Stimulated activated CD8-positive, alpha-beta memory T cell treated with anti-CD3 and anti-CD28 coated beads, Interleukin-2, amount 100 ng/mL, for 1 hour (primary cell): ENCODE measurements around the gene THBS1.
A peak's percentile ranks its signal among the peaks of the same experiment; 100 is the strongest.

Source experiments
- DNase-seq, 2 donors: peaks; one replicate each; pipeline ENCODE4 v3.0.0-alpha.2; 2020; ENCODE audit warnings: low read depth in 2 of 2

Gene THBS1

DNA sequence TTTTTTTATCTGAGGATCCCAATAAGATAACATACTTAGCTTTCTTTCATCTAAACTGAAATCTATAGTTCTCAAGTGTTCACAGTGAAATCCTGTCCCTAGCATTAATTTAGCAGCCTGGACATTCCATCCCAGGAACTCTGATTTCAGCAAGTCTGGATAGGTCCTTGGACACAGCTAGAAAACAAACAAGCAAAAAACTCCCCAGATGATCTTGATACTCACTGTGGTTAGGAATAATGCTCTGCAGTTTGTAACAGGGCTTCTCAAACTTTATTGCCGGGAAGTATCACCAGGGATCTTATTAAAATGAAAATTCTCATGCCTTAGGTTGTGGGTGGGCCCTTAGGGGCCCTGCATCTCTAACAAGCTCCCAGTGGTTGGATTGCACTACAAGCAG is 24.3 kb downstream of the THBS1 start:
- no peak for DNase-seq

DNA sequence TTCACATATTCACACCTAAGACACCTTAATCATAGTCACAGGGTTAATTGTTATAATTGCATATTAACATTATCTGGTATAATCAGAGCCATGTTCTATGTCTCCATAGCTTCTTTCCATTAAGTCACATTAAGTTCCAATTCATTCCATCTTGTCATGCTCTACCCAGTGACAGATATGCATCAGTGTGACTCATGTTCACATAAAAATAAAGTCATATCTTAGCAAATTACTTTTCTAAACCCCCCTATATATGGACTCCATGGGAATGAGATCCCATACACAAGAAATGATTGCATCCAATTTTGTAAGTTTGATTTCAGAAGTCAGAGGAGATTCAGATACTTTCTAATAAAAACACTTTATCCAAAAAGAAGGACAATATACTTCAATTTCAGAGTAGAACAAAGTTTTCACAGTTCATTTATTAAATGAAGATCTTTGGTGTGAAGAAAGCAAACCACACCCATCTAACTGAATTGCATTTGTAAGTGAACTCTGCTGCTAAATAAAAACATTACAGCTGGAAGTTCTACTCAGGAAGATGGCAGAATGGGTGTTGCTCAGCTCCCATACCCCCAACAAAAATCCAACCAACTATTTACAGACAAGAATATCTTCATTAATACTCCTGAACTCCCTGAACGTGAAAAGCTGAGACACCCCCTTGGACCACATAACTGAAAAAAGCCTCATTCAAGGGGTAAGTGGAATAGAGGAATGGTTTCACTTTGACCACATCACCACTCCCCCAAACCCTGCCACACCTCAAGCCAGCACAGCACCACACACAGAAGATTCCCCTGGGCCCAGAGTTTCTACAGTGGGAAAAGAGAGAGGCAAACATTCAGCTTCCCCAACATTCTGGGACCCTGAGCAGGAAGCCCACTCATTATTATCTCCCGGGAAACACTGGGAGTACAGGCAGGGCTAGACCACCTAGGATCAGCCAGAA is 27.6 kb downstream of the THBS1 start:
- DNase-seq, result no peak

DNA sequence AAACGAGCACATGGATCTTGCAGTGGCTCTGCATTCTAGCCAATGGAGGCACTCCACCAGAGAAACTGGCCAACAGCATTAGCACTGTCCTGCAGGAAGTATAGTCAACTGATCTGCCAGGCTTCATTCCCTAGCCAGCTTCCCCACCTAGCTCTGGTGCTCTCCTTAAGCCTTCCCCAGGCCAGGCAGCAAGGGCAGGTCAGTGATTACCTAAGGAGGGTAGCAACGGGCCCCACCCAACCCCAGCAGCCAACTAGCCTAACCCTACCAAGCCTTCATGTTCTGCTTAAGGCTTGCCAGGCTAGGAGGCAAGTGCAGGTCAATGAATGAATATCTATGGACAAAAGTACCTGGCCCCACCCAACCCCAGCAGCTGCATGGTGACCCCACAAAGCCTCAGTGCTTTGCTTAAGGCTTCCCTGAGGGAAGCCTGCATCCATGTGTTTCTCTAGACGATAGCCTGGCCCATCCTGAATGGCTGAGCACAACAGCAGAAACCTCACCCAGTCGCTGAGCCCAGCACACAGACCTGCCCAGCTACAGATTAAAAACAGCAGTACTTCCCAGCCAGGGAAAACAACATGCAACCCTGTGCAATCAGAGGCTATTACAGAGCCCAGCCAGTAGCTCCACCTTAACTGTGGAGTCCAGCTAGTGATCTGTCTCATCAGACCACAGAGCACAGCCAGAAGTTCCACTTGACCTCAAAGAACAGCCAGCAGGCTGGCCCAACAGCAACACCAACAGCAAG is 28.5 kb downstream of the THBS1 start:
- no peak for DNase-seq

DNA sequence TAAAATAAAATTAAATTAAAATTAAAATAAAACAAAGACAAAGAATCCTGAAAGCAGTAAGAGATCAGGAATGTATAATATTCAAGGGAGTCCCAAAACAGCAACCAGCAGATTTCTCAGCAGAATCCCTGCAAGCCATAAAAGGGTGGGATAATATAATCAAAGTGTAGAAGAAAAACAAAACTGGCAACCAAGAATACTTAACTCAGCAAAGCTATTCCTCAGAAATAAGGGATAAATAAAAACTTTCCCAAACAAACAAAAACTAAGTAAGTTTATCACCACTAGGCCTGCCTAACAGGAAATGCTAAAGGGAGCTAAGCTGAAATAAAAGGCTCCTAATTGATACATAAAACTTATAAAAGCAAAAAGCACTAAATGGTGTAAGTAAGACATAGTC is 29.8 kb downstream of the THBS1 start:
- DNase-seq, result no peak

DNA sequence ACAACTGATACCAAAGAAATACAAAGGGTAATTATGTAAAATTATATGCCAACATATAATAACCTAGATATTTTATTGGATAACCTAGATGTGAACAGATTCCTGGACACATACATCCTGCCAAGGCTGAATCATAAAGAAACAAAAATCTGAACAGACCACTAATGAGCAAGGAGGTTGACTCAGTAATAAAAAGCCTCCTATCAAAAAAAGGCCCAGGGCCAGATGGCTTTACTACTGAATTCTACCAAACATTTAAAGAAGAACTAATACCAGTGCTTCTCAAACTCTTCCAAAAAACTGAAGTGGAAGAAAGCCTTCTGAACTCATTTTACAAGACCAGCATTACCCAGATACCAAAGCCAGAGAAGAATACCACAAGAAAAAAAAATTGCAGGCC is 32.4 kb downstream of the THBS1 start:
- no peak for DNase-seq

DNA sequence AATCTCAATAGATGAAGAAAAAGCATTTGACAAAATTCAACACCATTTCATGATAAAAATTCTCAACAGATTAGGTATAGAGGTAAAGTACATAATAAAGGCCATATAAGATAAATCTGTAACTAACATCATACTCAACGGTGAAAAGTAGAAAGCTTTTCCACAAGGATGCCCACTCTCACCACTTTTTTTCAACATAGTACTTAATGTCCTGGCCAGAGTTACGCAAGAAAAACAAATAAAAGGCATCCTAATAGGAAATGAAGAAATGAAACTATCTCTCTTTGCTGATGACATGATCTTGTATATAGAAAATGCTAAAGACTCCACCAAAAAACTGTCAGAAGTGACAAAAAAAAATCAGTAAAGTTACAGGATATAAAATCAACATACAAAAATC is 33.0 kb downstream of the THBS1 start:
- no peak for DNase-seq

DNA sequence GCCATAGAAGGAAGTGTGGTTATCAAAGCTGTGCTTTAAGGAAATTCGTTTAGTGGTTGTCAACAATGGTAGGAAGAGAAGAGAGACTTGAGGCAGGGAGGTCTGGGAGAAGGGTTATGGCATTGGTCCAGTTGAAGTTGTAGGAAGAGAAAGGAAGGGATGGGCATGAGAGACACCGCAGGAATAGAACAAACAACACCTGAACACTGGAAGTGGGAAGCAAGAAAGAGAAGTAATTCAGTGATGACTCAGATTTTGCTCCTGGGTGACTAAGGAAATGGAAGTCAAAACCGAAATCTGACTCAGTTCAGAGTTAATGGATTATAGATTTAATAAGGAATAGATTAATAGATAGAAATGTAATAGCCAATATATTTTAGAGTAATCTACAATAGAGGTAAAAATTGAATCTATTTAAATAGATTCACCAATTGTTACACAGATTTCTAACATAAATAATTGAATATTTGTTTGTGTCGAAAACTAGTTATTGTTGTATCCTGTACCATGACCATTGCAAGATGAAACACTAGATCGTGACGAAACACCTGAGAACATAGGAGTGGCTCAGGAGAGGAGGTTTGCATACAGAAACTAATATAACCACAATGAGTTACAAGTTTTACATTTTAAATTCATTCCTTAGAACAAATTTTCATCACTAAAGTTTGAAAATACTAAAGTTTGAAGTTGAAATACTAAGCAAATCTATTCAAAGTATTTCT is 36.0 kb downstream of the THBS1 start:
- no peak for DNase-seq

DNA sequence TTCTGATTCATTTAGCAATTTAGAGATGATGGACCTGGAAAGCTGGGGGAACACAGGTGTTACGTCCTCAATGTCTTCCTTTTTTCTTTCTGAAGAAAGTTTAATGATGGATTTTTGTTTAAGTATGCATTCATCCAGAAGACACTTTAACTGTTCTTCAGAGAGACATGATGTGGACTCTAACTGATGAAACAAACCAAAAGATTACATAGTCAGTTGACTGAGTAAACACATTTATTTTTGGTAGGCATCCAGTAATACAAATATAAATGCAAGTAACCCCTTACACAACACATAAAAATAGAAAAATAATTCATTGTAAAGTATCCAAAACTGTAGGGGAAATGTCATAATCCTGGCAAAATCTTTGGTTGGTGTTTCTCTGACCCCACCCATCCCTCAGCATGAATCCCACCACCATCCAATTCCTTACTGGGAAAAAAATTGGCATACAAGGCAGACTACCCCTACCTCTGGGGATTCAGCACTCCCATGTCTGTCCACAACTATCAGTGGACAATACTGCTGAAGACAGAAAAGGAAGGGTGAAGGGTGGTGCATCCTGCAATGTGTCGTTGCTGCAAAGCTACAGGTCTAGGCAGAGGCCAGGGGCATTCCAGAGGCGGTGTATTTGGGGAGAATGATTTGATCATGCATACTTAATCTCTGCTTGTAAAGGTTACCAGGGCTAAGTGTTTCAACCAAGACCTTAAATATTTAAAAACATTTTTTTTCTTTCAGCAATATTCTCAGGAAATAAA is 37.4 kb downstream of the THBS1 start:
- no peak for DNase-seq

DNA sequence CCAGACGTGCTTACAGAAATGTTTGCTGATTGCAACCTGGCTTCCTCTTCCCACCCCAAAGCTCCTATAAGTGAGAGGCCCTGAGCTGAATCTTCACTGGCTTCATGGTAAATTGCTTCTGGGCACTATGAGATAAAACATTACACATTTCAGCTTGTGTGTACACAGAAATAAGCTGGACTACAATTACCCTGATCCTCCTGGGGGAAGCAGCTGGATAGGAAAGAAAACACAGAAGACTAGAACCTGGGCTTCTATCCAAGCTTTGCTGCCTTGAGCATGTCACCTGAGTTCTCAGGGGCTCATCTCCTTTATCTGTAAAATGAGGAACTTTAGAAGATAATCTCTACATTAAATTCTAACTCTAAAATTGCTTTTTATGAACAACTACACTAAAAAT is 40.3 kb downstream of the THBS1 start:
- DNase-seq, result no peak

DNA sequence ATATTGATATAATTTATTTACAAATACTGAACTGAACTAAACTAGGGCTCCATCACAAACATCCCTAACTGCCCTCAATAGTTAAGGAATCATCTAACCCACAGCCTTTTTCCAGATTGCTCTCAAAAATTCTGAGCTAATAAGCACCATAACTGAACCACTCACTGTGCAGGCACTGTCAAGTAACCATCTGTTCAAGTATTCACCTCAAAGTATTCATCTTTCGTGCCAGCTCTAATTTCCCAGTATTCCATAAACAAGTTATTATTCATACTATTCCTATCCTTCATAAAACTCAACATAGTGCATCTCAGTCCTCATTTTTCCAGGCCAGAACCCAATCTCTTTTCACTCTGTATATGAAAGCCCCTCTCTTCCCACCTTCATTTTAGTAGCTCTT is 41.1 kb downstream of the THBS1 start:
- DNase-seq, result no peak

DNA sequence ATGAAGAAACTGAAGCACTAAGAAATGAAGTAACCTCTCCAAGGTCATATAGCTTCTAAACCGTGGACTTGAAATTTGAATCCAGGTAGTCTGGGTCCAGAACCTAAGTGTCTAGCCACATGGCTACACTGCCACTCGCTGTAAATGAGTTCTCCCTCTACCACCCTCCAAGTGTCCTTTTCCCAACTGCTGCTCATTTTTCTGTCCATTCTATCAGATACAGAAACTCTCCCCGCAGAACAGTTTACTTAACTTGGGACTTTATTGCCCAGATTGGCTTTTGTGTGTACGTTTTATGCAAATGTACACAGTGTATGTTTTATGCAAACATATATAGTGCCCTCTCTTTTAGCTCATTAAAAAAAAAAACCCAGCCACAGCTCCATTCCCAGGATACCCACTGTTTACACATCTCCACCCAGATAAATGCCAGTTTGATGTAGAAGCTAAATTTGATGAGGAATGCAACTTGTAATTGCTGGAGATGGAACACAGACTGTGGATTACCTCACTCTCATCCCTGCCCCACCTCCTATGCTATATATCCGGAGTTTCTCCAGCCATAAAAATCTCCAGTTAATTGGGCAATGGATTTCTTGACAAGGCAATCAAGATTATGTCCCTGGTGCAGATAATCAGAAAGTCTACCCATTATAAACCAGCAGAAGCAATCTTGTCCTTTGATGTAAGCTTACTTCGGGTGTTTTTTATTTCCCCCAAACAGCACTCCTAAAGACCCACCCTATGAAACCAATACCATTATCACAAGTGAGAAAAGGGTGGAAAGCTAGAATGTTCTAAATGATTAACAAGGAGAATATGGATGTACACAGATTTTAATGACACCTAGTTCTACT is 42.0 kb downstream of the THBS1 start:
- no peak for DNase-seq

DNA sequence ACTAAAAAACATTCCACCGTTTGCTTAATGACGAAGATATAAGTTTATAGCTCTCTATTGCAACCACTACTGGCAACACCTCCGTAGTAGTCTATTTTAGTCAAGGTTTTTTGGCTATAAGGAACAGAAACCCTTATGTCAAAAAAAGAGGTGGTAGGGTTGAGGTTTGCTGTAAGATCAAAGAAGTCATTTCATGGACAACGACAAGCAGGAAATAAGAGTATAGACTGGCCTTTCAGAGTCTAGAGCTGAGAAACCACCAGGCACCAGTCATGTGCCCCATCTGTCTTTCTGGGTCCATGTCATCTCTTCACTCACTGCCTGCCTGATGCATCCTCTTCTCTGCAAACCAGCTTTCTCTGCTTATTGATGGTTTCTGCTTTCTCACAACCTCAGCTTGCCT is 42.7 kb downstream of the THBS1 start:
- DNase-seq, result no peak

DNA sequence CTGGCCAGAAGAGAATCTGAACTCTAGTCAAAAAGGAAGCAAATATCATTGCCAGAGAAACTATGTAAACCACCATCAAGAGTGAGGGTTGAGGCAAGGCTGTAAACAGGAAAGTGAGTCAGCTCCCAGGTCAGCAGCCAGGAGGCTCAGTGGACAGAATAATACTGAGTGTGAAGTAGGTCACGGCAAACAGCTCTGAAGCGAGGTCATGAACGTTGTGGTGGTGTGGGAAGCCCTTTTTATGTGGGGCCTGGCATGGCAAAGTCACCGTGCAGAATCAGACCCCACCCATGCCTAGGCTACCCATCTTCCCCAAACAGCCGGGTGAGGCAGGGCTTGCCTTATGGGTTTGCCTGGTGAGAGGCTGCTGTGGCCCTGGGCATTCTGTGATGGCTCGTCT is 43.9 kb downstream of the THBS1 start:
- peak; percentile 28 to 42 for DNase-seq

DNA sequence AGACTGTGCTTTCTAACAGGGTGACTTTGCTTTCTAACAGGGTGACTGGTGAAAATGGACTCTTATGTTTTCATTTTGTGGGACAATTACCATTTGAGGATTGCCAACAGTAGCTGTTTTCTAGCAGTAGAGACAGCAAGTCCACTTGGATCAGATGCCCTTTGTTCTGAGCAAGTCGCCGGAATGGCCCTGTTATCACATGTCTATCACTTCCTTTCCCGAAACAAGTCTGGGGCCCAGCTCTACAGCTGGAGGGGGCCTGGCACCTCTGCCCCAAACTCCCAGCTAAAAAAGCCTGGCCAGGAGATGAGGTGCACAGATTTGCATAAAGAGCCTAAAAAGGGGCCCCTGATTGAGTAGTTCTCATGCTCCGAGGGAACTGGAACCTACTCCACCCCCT is 44.6 kb downstream of the THBS1 start:
- DNase-seq, result no peak

DNA sequence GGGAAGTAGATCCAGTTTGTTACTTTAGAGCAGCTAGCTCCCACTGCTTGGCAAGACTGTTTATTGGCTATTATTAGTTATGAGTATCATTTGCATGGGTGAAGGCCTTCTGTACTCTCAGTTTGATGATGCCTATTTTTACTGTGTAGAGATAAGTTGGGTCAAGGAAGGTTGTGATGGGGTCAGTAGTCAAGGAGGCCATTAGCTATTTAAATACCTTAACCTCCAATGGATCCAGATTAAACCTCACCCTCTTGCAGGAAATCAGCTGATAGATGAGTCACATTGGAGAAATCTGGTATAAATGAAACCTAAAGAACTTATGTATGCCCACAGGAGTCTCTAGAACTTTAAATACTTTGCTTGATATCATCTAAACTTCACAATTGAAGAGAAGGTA is 45.0 kb downstream of the THBS1 start:
- no peak for DNase-seq

DNA sequence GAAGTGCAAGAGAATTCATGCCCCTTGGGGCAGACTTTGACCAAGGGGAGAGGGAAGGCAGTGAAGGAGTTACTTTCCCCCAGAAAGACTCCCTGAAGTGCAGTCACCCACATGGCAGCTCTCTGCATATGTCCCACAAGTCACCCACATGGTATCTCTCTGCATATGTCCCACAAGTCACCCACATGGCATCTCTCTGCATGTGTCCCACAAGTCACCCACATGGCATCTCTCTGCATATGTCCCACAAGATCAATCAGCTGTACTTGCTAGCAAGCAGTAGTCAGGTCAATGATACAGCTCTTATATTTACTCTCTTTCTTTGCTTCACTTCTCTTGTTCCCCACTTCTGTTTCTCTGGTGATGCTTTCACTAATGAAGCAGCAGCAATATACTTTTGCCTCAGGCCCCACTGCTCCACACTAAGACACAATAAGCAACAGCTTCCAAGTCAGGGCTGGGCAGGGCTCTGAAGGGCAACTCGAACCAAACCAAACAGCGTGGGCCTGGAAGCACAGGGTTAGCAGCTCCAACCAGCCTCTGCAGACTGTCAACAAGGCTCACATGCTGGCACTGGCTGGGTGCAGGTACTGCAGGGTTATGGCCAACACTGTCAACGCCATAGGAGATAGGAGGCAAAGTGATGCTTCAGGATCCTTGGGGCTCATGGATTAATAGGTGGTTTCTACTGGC is 46.7 kb downstream of the THBS1 start:
- DNase-seq, result no peak

DNA sequence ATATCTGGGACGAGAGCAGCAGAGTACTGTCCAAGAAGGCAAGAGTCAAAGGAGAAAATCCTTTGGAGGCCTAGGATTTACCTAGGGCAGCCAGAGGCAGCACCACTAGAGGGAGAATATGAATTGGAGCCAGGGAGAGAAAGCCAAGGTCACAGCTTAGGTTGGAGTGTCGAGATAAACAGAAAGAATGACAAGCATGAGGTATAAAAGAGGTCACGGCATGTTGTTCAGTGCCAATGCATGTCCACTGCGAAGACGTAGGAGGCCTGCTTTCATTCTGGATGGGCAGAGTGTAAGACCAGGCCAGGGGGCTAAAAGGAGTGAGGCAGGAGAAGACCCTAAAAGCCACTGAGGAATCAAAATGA is 47.2 kb downstream of the THBS1 start:
- no peak for DNase-seq

DNA sequence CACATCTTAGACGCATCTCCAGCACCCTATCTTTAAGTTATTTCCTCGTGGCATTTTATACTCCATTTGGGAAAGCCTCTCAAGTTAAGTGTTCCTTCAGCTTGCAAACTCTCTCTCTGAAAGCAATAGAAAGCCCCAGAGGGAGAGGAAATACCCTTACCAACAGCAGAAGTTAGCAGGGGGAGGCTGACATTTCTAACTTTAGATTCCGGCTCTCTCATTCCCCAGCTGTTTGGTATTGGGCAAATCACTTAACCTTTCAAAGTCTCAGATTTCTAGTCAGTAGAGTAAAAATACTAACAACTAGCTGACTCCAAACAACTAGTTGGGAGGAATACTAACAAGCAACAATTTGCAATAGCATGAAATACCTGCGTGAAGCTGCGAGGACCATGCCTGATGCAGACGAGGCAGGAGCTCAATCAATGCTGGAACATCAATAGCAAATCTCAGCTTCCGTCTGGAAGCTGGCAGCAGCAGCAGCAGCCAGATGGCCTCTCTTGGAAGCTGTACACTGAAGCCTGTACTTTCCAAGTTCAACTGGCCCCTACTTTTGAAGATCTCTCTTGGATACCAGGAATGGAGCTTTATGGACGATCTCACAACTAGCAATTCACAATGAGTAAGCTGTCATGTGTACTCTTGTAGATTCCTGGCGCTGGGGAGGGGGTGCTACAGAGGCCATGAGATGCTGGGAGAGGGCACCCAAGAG is 47.8 kb downstream of the THBS1 start:
- no peak for DNase-seq

DNA sequence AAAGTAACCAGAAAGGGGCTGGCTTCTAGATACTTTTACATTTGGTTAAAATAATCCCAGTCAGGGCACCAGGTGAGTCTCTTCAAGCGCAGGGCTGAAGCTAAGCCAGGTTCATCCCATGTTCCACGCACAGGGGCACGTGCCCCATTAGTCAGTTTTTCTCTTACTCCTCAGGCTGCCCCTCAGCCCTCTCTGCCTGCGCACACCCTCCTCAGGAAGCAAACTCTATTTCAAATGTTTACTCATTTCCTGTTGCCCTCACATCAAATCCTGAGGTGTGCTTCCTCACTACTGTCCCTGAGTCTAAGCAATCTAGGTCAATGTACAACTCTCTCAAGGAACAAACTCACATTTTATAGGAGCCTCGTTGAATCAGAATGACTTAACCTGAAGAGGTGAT is 48.5 kb downstream of the THBS1 start:
- peak; percentile 31 to 55 for DNase-seq

DNA sequence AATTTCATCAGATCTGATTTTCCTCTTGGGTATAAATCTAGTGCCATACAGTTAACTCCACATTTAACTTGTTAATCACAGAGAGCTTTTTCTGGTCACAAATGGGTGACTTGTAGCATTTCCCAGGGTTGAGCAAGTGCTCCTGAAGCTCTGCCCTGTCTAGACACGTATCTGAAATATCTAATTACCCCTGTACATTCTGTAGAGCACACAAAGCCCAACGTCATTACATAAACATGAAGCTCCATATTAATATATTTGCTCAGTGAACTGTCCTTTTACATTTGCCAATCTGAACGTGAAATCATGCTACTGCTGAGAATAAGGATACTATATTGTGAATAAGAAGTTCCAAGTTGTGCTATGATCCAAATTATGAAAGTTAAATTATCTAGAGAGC is 49.0 kb downstream of the THBS1 start:
- no peak for DNase-seq
